Mesenteric fat pad (tissue), 1 donor: Measurements from ENCODE around the gene NKAIN2. TPM values are rescaled to one million over a fixed set of nuclear protein-coding genes. Genes with fewer than 3 reads are reported as not detected.

ENCODE experiments used
- DNase-seq: peaks from one replicate; pipeline ENCODE4 v3.0.0-alpha.2; 2020; ENCODE audit warnings: low spot score
- total RNA-seq: library from RNA; stranded (reverse); fragmentation: NEBNext Ultra II Directional; extraction: Animal tissue kit (Norgen Biotek cat#: 25700); gene quantifications from one replicate; pipeline ENCODE4 v1.2.1, GENCODE V29; 2021
- donor health status: DM: yes; HTN: yes; CAD: no.

Gene NKAIN2
- total RNA-seq, 1 donor from 2014 or later, result 0.42 TPM

GRCh38 chr6:124870611-124871459 is 1067.2 kb downstream of the NKAIN2 start:
- no peak for DNase-seq

GRCh38 chr6:124872361-124873065 is 1068.8 kb downstream of the NKAIN2 start:
- no peak for DNase-seq

GRCh38 chr6:124873066-124873410 is 1069.4 kb downstream of the NKAIN2 start:
- DNase-seq, result no peak

Other genes with a start within 250 kb of the NKAIN2 start
- gene TRDN, start 166.9 kb upstream of the NKAIN2 start, total RNA-seq, result 0.77 TPM